H1 (cell line): Measurements from ENCODE around the gene BIN1. TPM values are rescaled to one million over a fixed set of nuclear protein-coding genes. Genes with fewer than 3 reads are reported as not detected.

Source experiments
- CHD1 ChIP-seq: IDR thresholded peaks from 2 replicates; pipeline ENCODE4 v1.6.1; 2012; ENCODE audit warnings: low read depth, low read length, improper control_type of control experiment
- HDAC2 ChIP-seq, 2 experiments: fragments of 300-600 bp in 1 of 2; sonication (generic) in 1 of 2; IDR thresholded peaks; 2 replicates each; pipeline ENCODE4 v1.6.1; 2011 to 2012; ENCODE audit warnings: low read depth in 2 of 2, low read length in 2 of 2, mild to moderate bottlenecking in 2 of 2, moderate library complexity in 2 of 2, borderline replicate concordance in 1 of 2, inconsistent platforms in 1 of 2
- polyA plus RNA-seq, 7 experiments: library from polyadenylated mRNA; depleted of rRNA in 3 of 7; stranded (reverse) in 5 of 7; unstranded in 2 of 7; fragments of >200 nt in 5 of 7; fragments of 200-250 nt in 2 of 7; gene quantifications; 1 replicate in 5 of 7; 2 replicates in 1 of 7; 4 replicates in 1 of 7; pipeline versions ENCODE4 v1.2.1 to v1.2.3, GENCODE V29; 2011 to 2013; ENCODE audit warnings: missing spikeins in 2 of 7, mixed read lengths in 2 of 7
- total RNA-seq: library from RNA; stranded (reverse); fragmentation: NEBNext Ultra II Directional; extraction: Animal tissue kit (Norgen Biotek cat#: 25700); gene quantifications from 2 replicates; pipeline ENCODE4 v1.2.1, GENCODE V29; 2021
- TF ChIP-seq, protein P1 (sequence below): IDR thresholded peaks from 2 replicates; pipeline ENCODE4 v1.6.1; 2012; ENCODE audit warnings: low read length, inconsistent platforms

BIN1 gene
- total and polyA plus RNA-seq, 2 of the 8 experiments (the other 6 are each of a cell fraction or from before 2014, with no cell fraction given) = 23.6 to 35.6 TPM

GRCh38 chr2:127050803-127051115 is 56.2 kb downstream of the BIN1 start (continued):
- no peak for TF ChIP-seq CHD1
- no peak for TF ChIP-seq HDAC2 (IDR thresholded peaks at IDR 0.05; ENCODE audit: borderline replicate concordance in 1 of 2, low read depth in 2 of 2, low read length in 2 of 2)
- TF ChIP-seq, protein P1, sequence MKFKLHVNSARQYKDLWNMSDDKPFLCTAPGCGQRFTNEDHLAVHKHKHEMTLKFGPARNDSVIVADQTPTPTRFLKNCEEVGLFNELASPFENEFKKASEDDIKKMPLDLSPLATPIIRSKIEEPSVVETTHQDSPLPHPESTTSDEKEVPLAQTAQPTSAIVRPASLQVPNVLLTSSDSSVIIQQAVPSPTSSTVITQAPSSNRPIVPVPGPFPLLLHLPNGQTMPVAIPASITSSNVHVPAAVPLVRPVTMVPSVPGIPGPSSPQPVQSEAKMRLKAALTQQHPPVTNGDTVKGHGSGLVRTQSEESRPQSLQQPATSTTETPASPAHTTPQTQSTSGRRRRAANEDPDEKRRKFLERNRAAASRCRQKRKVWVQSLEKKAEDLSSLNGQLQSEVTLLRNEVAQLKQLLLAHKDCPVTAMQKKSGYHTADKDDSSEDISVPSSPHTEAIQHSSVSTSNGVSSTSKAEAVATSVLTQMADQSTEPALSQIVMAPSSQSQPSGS = no peak
- TF ChIP-seq, all 59 proteins: peak for 0
